OCI-LY3 (cell line): ENCODE measurements around the gene SUPT20H.

Experiments
- H2AFZ ChIP-seq: fragments of 200-600, 300-600 bp; shearing (Covaris generic); 2 replicates; pipeline ENCODE4 v1.6.0; 2014; ENCODE audit warnings: antibody characterized with exemption, low read depth, low read length
- H3K27ac ChIP-seq: fragments of 200-600, 300-600 bp; sonication (generic); 2 replicates; pipeline ENCODE4 v1.5.1; 2014; ENCODE audit warnings: mild to moderate bottlenecking, low read length, moderate library complexity, mixed read lengths
- H3K27me3 ChIP-seq: fragments of 200-600, 300-600 bp; sonication (generic); 2 replicates; pipeline ENCODE4 v1.6.1; 2014; ENCODE audit warnings: low read depth, low read length, mixed read lengths
- H3K36me3 ChIP-seq: fragments of 200-600, 300-600 bp; sonication (generic); replicated peaks from 2 replicates; pipeline ENCODE3; 2014; ENCODE audit warnings: low read depth, low read length, mixed read lengths
- H3K4me1 ChIP-seq: fragments of 300-600, 200-600 bp; sonication (generic); 2 replicates; pipeline ENCODE4 v1.6.1; 2014; ENCODE audit warnings: low read length, mixed read lengths
- H3K4me2 ChIP-seq: fragments of 200-600, 300-600 bp; sonication (generic); 2 replicates; pipeline ENCODE4 v1.6.1; 2014; ENCODE audit warnings: low read length, mixed read lengths
- H3K4me3 ChIP-seq: fragments of 300-600, 200-600 bp; sonication (generic); 2 replicates; pipeline ENCODE4 v1.5.1; 2014; ENCODE audit warnings: antibody characterized with exemption, mild to moderate bottlenecking, low read length, moderate library complexity
- H3K79me2 ChIP-seq: fragments of 300-600, 200-600 bp; shearing (Covaris generic); 2 replicates; pipeline ENCODE4 v1.6.1; 2014; ENCODE audit warnings: mild to moderate bottlenecking, low read length, mixed read lengths
- H3K9ac ChIP-seq: fragments of 300-600, 200-600 bp; shearing (Covaris generic); 2 replicates; pipeline ENCODE4 v1.6.0; 2014; ENCODE audit warnings: mild to moderate bottlenecking, low read length, moderate library complexity
- H3K9me3 ChIP-seq: fragments of 200-600, 300-600 bp; shearing (Covaris generic); 2 replicates; pipeline ENCODE4 v1.6.1; 2014; ENCODE audit warnings: low read length, mixed read lengths; ENCODE audit not compliant: insufficient read depth
- H4K20me1 ChIP-seq: fragments of 200-600, 300-600 bp; sonication (generic); 2 replicates; pipeline ENCODE4 v1.6.1; 2016; ENCODE audit warnings: low read length, mixed read lengths; ENCODE audit not compliant: insufficient read depth
- CTCF ChIP-seq: fragments of 200-600, 300-600 bp; sonication (generic); IDR thresholded peaks from 2 replicates; pipeline ENCODE4 v1.5.1; 2014; ENCODE audit warnings: antibody characterized with exemption, low read length, low read depth
- EZH2phosphoT487 ChIP-seq: fragments of 200-600 bp; shearing (Covaris generic); IDR thresholded peaks from 2 replicates; pipeline ENCODE4 v1.6.1; 2018; ENCODE audit warnings: antibody characterized with exemption, mixed run types, low read depth

SUPT20H gene

GRCh38 chr13:37100731-37101130, 41.2 kb upstream of the SUPT20H start:
- no peak for TF ChIP-seq CTCF
- no peak for TF ChIP-seq EZH2phosphoT487
- Histone ChIP-seq H3K9ac (no peak overlapping the region), H3K4me1 (no peaks in the 10 kb centered on the region), H3K27ac (no peak overlapping the region), H4K20me1 (no peaks in the 10 kb centered on the region), H3K9me3 (no peaks in the 10 kb centered on the region), H3K27me3 (no peaks in the 10 kb centered on the region), H2AFZ (no peak overlapping the region), H3K4me3 (no peak overlapping the region), H3K36me3 (no peaks in the 10 kb centered on the region), H3K4me2 (no peak overlapping the region), H3K79me2 (no peaks in the 10 kb centered on the region)

- H4K20me1 ChIP-seq: no peaks in the 10 kb centered on the region
- H3K9ac ChIP-seq: no peak overlapping the region
- H3K27ac ChIP-seq: no peak overlapping the region
- no peak for TF ChIP-seq EZH2phosphoT487
- no peaks in the 10 kb centered on the region for H3K27me3 ChIP-seq
- no peak overlapping the region for H3K4me3 ChIP-seq
- no peak overlapping the region for H3K4me2 ChIP-seq
- H3K4me1 ChIP-seq: no peaks in the 10 kb centered on the region
- H2AFZ ChIP-seq: no peak overlapping the region
- no peaks in the 10 kb centered on the region for H3K9me3 ChIP-seq
- no peaks in the 10 kb centered on the region for H3K79me2 ChIP-seq
- no peaks in the 10 kb centered on the region for H3K36me3 ChIP-seq
Observed at GRCh38 chr13:37097076-37097475, 37.6 kb upstream of the SUPT20H start.

- Histone ChIP-seq H3K36me3 (no peaks in the 10 kb centered on the region), H3K27me3 (no peaks in the 10 kb centered on the region), H3K9ac (no peak overlapping the region), H3K79me2 (no peaks in the 10 kb centered on the region), H3K4me1 (no peaks in the 10 kb centered on the region), H3K4me2 (no peak overlapping the region), H3K4me3 (no peak overlapping the region), H4K20me1 (no peaks in the 10 kb centered on the region), H2AFZ (no peak overlapping the region), H3K27ac (no peak overlapping the region), H3K9me3 (no peaks in the 10 kb centered on the region)
- no peak for TF ChIP-seq EZH2phosphoT487
- no peak for TF ChIP-seq CTCF
Observed at GRCh38 chr13:37094840-37095239, 35.4 kb upstream of the SUPT20H start.

GRCh38 chr13:37094099-37094498, 34.6 kb upstream of the SUPT20H start:
- Histone ChIP-seq H3K27me3 (no peaks in the 10 kb centered on the region), H3K79me2 (no peaks in the 10 kb centered on the region), H3K9me3 (no peaks in the 10 kb centered on the region), H3K4me3 (no peak overlapping the region), H3K4me1 (no peaks in the 10 kb centered on the region), H4K20me1 (no peaks in the 10 kb centered on the region), H3K9ac (no peak overlapping the region), H3K27ac (no peak overlapping the region), H2AFZ (no peak overlapping the region), H3K36me3 (no peaks in the 10 kb centered on the region), H3K4me2 (no peak overlapping the region)
- TF ChIP-seq CTCF (no peak), EZH2phosphoT487 (no peak)

- H3K79me2 ChIP-seq: no peaks in the 10 kb centered on the region
- no peaks in the 10 kb centered on the region for H3K4me1 ChIP-seq
- TF ChIP-seq CTCF: no peak
- TF ChIP-seq EZH2phosphoT487: no peak
- no peak overlapping the region for H2AFZ ChIP-seq
- no peak overlapping the region for H3K9ac ChIP-seq
- H3K27ac ChIP-seq: no peak overlapping the region
- H3K4me2 ChIP-seq: no peak overlapping the region
- no peaks in the 10 kb centered on the region for H3K9me3 ChIP-seq
- no peaks in the 10 kb centered on the region for H4K20me1 ChIP-seq
- H3K36me3 ChIP-seq: no peaks in the 10 kb centered on the region
- no peak overlapping the region for H3K4me3 ChIP-seq
- H3K27me3 ChIP-seq: no peaks in the 10 kb centered on the region
Observed at GRCh38 chr13:37091835-37092234, 32.3 kb upstream of the SUPT20H start.
